Measurements from ENCODE around the gene TNIP2. TPM values are rescaled to one million over a fixed set of nuclear protein-coding genes. Genes with fewer than 3 reads are reported as not detected.

TNIP2 gene
- total and polyA plus RNA-seq, 2 donors (not counting 3 experiments of a cell fraction or from before 2014, with no cell fraction given), result 37.7 to 52.1 TPM

- POLR2A ChIA-PET, result no interaction called here
- dilution Hi-C loops (cut with MboI; ENCODE audit: extremely low pct_ligation_motif_present, low sequenced_read_pairs) (no loop called here), intact Hi-C loops (cut with micrococcal nuclease) (loop anchor here (10.0 kb wide), 1 partner anchor 178 kb away; the partner anchor contains the start of gene FAM193A)
- Histone ChIP-seq H3K4me1 (ENCODE audit: control insufficient read depth, extremely low read depth, insufficient read depth, low read length) (peaks cover 23% of the 10 kb centered on the region), H3K9me1 (replicated peaks; ENCODE audit: control insufficient read depth, extremely low read depth, insufficient read depth, low read length) (no peaks in the 10 kb centered on the region), H4K20me1 (replicated peaks; ENCODE audit: control insufficient read depth, extremely low read depth, insufficient read depth, low read length) (no peaks in the 10 kb centered on the region), H3K9ac (replicated peaks; ENCODE audit: extremely low read depth, insufficient read depth, low read length) (no peak overlapping the region), H3K36me3 (ENCODE audit: control insufficient read depth in 2 of 2, extremely low read depth in 1 of 2, insufficient read depth in 2 of 2, low read length in 2 of 2) (peaks cover 3 to 4% of the 10 kb centered on the region in 2 experiments), H3K9me3 (replicated peaks; ENCODE audit: control insufficient read depth, insufficient read depth, low read length) (no peaks in the 10 kb centered on the region), H3K27ac (ENCODE audit: insufficient read depth, low read depth, low read length) (no peak overlapping the region), H3K4me3 (replicated peaks in 1 of 3; ENCODE audit: insufficient read depth in 1 of 3, low read depth in 1 of 3, low read length in 3 of 3) (no peak overlapping the region), H3K27me3 (ENCODE audit: control insufficient read depth in 2 of 2, insufficient read depth in 2 of 2, low read length in 2 of 2) (no peaks in the 10 kb centered on the region), H3K79me2 (ENCODE audit: control insufficient read depth, insufficient read depth, low read length) (peaks cover 7% of the 10 kb centered on the region), H3K4me2 (ENCODE audit: insufficient read depth, low read length) (no peak overlapping the region), H2AFZ (ENCODE audit: low read depth, low read length) (no peak overlapping the region)
- CTCF ChIA-PET, result no interaction called here
- no TSS peak for BruUV-seq (replicated peaks)
- TF ChIP-seq EZH2 (IDR thresholded peaks at IDR 0.05; ENCODE audit: borderline replicate concordance, low read depth, low read length, severe bottlenecking) (no peak), POLR2AphosphoS5 (IDR thresholded peaks at IDR 0.05; ENCODE audit: insufficient read depth, low read depth, low read length) (no peak), MAX (IDR thresholded peaks at IDR 0.05; ENCODE audit: insufficient read depth, insufficient read length) (no peak), GATA2 (IDR thresholded peaks at IDR 0.05; ENCODE audit: insufficient read depth, insufficient read length, low read depth, low read length) (no peak), POLR2A (IDR thresholded peaks at IDR 0.05; ENCODE audit: low read depth, low read length) (no peak)
- TF ChIP-seq, protein P1, sequence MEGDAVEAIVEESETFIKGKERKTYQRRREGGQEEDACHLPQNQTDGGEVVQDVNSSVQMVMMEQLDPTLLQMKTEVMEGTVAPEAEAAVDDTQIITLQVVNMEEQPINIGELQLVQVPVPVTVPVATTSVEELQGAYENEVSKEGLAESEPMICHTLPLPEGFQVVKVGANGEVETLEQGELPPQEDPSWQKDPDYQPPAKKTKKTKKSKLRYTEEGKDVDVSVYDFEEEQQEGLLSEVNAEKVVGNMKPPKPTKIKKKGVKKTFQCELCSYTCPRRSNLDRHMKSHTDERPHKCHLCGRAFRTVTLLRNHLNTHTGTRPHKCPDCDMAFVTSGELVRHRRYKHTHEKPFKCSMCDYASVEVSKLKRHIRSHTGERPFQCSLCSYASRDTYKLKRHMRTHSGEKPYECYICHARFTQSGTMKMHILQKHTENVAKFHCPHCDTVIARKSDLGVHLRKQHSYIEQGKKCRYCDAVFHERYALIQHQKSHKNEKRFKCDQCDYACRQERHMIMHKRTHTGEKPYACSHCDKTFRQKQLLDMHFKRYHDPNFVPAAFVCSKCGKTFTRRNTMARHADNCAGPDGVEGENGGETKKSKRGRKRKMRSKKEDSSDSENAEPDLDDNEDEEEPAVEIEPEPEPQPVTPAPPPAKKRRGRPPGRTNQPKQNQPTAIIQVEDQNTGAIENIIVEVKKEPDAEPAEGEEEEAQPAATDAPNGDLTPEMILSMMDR (IDR thresholded peaks at IDR 0.05; ENCODE audit: extremely low read depth in 1 of 2, insufficient read depth in 1 of 2, low read depth in 1 of 2, low read length in 2 of 2), result peak in 1 of 2 donors; percentile 4
- no peak for FAIRE-seq
- DNase-seq (ENCODE audit: low read depth, low spot score), result no peak
These were observed 43.8 kb downstream of the TNIP2 start for GRCh38 chr4:2712261-2712842.

All from endothelial cell of umbilical vein (primary cell).